AG04450 (cell line): ENCODE results near the gene FGF7. TPM values are rescaled to one million over a fixed set of nuclear protein-coding genes. Genes with fewer than 3 reads are reported as not detected.

Experiments used
- CTCF ChIA-PET: fragments of 300-600, 350-600 bp; formaldehyde crosslinking; extraction: SDS; loops from one replicate; lab custom pipeline; 2022; ENCODE audit warnings: antibody characterized with exemption, inconsistent platforms; lab: Charles Lee
- POLR2A ChIA-PET: fragments of 350-600 bp; formaldehyde crosslinking; extraction: SDS; loops from one replicate; lab custom pipeline; 2021; ENCODE audit warnings: antibody characterized with exemption, inconsistent platforms; lab: Yijun Ruan, JAX
- DNase-seq: peaks from one replicate; pipeline ENCODE4 v3.0.0-alpha.2; 2011; ENCODE audit warnings: low read depth, low spot score
- H3K27ac ChIP-seq: one replicate; pipeline ENCODE4 v1.5.1; 2012; ENCODE audit warnings: low read depth, low read length, control low read depth
- H3K27me3 ChIP-seq: one replicate; pipeline ENCODE4 v1.6.0; 2012; ENCODE audit warnings: low read length; ENCODE audit not compliant: control insufficient read depth, insufficient read depth
- H3K4me3 ChIP-seq: 2 replicates; pipeline ENCODE4 v1.5.1; 2011; ENCODE audit warnings: mild to moderate bottlenecking, low read depth, low read length, control low read depth
- H3K9me3 ChIP-seq: 2 replicates; pipeline ENCODE4 v1.5.1; 2012; ENCODE audit warnings: low read length; ENCODE audit not compliant: control insufficient read depth, insufficient read depth
- polyA plus RNA-seq: library from polyadenylated mRNA; depleted of rRNA; stranded (reverse); fragments of >200 nt; gene quantifications from 2 replicates; pipeline ENCODE4 v1.2.3, GENCODE V29; 2011
- TF ChIP-seq, protein P1 (sequence below): IDR thresholded peaks from 2 replicates; pipeline ENCODE4 v1.5.1; 2011; ENCODE audit warnings: low read depth, low read length, control low read depth, inconsistent platforms

FGF7 gene
- polyA plus RNA-seq, 1 experiment: 175 TPM

GRCh38 chr15:49415149-49415548, 7.9 kb upstream of the FGF7 start:
- ChIA-PET POLR2A (no interaction called here), CTCF (interaction anchor here (0.6 to 1.3 kb wide), 3 partner anchors 180 to 588 kb away, joined by 4 read pairs; no protein-coding TSS in a partner anchor)
- TF ChIP-seq, protein P1, sequence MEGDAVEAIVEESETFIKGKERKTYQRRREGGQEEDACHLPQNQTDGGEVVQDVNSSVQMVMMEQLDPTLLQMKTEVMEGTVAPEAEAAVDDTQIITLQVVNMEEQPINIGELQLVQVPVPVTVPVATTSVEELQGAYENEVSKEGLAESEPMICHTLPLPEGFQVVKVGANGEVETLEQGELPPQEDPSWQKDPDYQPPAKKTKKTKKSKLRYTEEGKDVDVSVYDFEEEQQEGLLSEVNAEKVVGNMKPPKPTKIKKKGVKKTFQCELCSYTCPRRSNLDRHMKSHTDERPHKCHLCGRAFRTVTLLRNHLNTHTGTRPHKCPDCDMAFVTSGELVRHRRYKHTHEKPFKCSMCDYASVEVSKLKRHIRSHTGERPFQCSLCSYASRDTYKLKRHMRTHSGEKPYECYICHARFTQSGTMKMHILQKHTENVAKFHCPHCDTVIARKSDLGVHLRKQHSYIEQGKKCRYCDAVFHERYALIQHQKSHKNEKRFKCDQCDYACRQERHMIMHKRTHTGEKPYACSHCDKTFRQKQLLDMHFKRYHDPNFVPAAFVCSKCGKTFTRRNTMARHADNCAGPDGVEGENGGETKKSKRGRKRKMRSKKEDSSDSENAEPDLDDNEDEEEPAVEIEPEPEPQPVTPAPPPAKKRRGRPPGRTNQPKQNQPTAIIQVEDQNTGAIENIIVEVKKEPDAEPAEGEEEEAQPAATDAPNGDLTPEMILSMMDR: no peak
- no peak for DNase-seq
- H3K9me3 ChIP-seq: 0 out of 2 replicates have a peak, but pooled peaks cover 4% of the 10 kb centered on the region
- no peak overlapping the region for H3K4me3 ChIP-seq
- no peaks in the 10 kb centered on the region for H3K27me3 ChIP-seq
- H3K27ac ChIP-seq: no peak overlapping the region

DNA sequence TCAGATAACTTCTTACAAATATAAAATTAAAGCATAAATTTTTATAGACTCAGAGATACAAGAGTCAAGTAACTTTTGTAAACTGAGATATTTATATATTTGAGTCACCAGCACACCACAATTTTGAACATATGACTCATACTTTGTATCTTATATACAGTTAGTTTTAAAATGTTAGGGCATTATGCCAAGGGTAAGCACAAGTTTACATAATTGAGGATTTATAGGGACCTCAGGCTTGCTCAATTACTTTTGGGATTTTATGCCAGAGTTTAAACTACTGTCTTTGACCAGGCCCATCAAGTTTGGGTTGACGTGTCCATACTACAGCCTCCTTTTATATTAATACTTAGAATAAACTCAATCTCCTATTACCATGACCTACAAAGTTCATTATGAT, 7.4 kb upstream of the FGF7 start:
- no peaks in the 10 kb centered on the region for H3K27me3 ChIP-seq
- DNase-seq: peak; percentile 87
- CTCF ChIA-PET: interaction anchor here (0.6 to 1.3 kb wide), 3 partner anchors 180 to 588 kb away, joined by 4 read pairs; no protein-coding TSS in a partner anchor
- POLR2A ChIA-PET: no interaction called here
- TF ChIP-seq, protein P1: no peak
- H3K4me3 ChIP-seq: no peak overlapping the region
- no peak overlapping the region for H3K27ac ChIP-seq
- H3K9me3 ChIP-seq: 0 out of 2 replicates have a peak, but pooled peaks cover 4% of the 10 kb centered on the region

GRCh38 chr15:49418811-49419210, 4.2 kb upstream of the FGF7 start:
- POLR2A ChIA-PET: no interaction called here
- 0 out of 2 replicates have a peak, but pooled peaks cover 4% of the 10 kb centered on the region for H3K9me3 ChIP-seq
- TF ChIP-seq, protein P1: no peak
- no peak overlapping the region for H3K4me3 ChIP-seq
- no peak overlapping the region for H3K27ac ChIP-seq
- H3K27me3 ChIP-seq: no peaks in the 10 kb centered on the region
- CTCF ChIA-PET: interaction anchor here (0.9 to 6.4 kb wide), 3 partner anchors 181 to 726 kb away, joined by 4 to 145 read pairs (median 12); no protein-coding TSS in a partner anchor
- no peak for DNase-seq

DNA sequence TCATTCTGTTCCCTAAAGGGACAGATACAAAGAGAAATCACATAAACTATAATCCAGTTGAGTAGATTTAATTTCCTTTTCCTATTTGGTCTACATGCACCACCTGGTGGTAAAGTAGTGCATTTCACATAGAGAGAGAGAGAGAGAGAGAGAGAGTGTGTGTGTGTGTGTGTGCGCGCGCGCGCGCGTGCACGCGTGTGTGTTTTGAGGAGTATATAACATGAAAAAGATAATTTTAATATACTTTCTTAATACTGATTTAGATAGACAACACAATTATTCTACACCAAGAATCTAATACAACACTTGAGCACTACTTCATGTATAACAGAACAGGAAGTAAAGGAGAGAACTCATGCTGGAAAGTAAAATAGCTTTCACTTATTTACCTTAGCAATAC, 1.1 kb upstream of the FGF7 start:
- CTCF ChIA-PET: interaction anchor here (0.6 to 6.4 kb wide), 31 partner anchors 8 to 1329 kb away, joined by 3 to 145 read pairs (median 4); partner anchors contain the start of genes COPS2 and SHC4
- DNase-seq: peak; percentile 34
- no peaks in the 10 kb centered on the region for H3K27me3 ChIP-seq
- H3K27ac ChIP-seq: no peak overlapping the region
- POLR2A ChIA-PET: interaction anchor here (0.6 to 2.8 kb wide), 3 partner anchors 186 to 629 kb away, joined by 3 to 15 read pairs (median 7); no protein-coding TSS in a partner anchor
- no peak overlapping the region for H3K4me3 ChIP-seq
- H3K9me3 ChIP-seq: 0 out of 2 replicates have a peak, but pooled peaks cover 3% of the 10 kb centered on the region
- TF ChIP-seq, protein P1: peak; percentile 84

GRCh38 chr15:49423901-49424550, 984 bp downstream of the FGF7 start:
- H3K27me3 ChIP-seq: no peaks in the 10 kb centered on the region
- H3K4me3 ChIP-seq: peak overlapping the region; percentile 66
- TF ChIP-seq, protein P1: no peak
- H3K9me3 ChIP-seq: no peaks in the 10 kb centered on the region
- ChIA-PET CTCF (interaction anchor here (0.9 to 6.4 kb wide), 5 partner anchors 179 to 628 kb away, joined by 4 to 145 read pairs (median 23); no protein-coding TSS in a partner anchor), POLR2A (interaction anchor here (2.8 kb wide), 1 partner anchor 188 kb away, joined by 15 read pairs; no protein-coding TSS in a partner anchor)
- no peak overlapping the region for H3K27ac ChIP-seq
- no peak for DNase-seq
